Progenitor cell of endocrine pancreas (in vitro differentiated cells): ENCODE data around the gene ZBTB16. TPM values are rescaled to one million over a fixed set of nuclear protein-coding genes. Genes with fewer than 3 reads are reported as not detected.
A peak's percentile ranks its signal among the peaks of the same experiment; 100 is the strongest.

Experiments used
- DNase-seq: peaks from one replicate; pipeline ENCODE4 v3.0.0; 2021; ENCODE audit warnings: low spot score; ENCODE audit not compliant: unreplicated experiment
- H3K27ac Mint-ChIP-seq: 2 replicates; pipeline ENCODE4 v1.8.0; 2021; ENCODE audit warnings: mild to moderate bottlenecking, moderate library complexity, mixed read lengths
- H3K27me3 Mint-ChIP-seq: 2 replicates; pipeline ENCODE4 v1.8.0; 2021; ENCODE audit warnings: mixed read lengths
- H3K36me3 Mint-ChIP-seq: 2 replicates; pipeline ENCODE4 v1.8.0; 2022; ENCODE audit warnings: mixed read lengths; ENCODE audit not compliant: insufficient read depth
- H3K4me1 Mint-ChIP-seq: 2 replicates; pipeline ENCODE4 v1.8.0; 2021; ENCODE audit warnings: low read depth, mixed read lengths
- H3K4me3 Mint-ChIP-seq: 2 replicates; pipeline ENCODE4 v1.8.0; 2021; ENCODE audit warnings: low read depth, mild to moderate bottlenecking, moderate library complexity, mixed read lengths
- H3K9me3 Mint-ChIP-seq: 2 replicates; pipeline ENCODE4 v1.8.0; 2021; ENCODE audit warnings: low read depth, mixed read lengths
- total RNA-seq: library from RNA; stranded (reverse); gene quantifications from 2 replicates; pipeline ENCODE4 v1.2.1, GENCODE V29; 2021
- TF ChIP-seq, protein P1 (sequence below): fragments of 200-600 bp; sonication (generic); IDR thresholded peaks from one replicate; pipeline ENCODE4 v1.5.0; 2021; ENCODE audit warnings: antibody characterized with exemption, mild to moderate bottlenecking; ENCODE audit not compliant: unreplicated experiment

Gene ZBTB16
- total RNA-seq, 1 donor from 2014 or later, result 29.6 TPM

- no peak overlapping the region for H3K27ac Mint-ChIP-seq
- H3K4me3 Mint-ChIP-seq, result no peak overlapping the region
- DNase-seq, result no peak
- no peaks in the 10 kb centered on the region for H3K9me3 Mint-ChIP-seq
- H3K27me3 Mint-ChIP-seq, result no peaks in the 10 kb centered on the region
- peaks cover 43% of the 10 kb centered on the region for H3K4me1 Mint-ChIP-seq
- H3K36me3 Mint-ChIP-seq, result no peaks in the 10 kb centered on the region
- TF ChIP-seq, protein P1, sequence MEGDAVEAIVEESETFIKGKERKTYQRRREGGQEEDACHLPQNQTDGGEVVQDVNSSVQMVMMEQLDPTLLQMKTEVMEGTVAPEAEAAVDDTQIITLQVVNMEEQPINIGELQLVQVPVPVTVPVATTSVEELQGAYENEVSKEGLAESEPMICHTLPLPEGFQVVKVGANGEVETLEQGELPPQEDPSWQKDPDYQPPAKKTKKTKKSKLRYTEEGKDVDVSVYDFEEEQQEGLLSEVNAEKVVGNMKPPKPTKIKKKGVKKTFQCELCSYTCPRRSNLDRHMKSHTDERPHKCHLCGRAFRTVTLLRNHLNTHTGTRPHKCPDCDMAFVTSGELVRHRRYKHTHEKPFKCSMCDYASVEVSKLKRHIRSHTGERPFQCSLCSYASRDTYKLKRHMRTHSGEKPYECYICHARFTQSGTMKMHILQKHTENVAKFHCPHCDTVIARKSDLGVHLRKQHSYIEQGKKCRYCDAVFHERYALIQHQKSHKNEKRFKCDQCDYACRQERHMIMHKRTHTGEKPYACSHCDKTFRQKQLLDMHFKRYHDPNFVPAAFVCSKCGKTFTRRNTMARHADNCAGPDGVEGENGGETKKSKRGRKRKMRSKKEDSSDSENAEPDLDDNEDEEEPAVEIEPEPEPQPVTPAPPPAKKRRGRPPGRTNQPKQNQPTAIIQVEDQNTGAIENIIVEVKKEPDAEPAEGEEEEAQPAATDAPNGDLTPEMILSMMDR, result no peak
Measured at GRCh38 chr11:114232400-114233059, 173.0 kb downstream of the ZBTB16 start.

- Mint-ChIP-seq H3K27ac (peak overlapping the region; percentile 73), H3K4me1 (peaks cover 45% of the 10 kb centered on the region), H3K9me3 (no peaks in the 10 kb centered on the region), H3K27me3 (no peaks in the 10 kb centered on the region), H3K36me3 (no peaks in the 10 kb centered on the region), H3K4me3 (peak overlapping the region; percentile 38)
- no peak for DNase-seq
- TF ChIP-seq, protein P1, result no peak
Measured at GRCh38 chr11:114233755-114234154, 174.2 kb downstream of the ZBTB16 start.

- peaks cover 40% of the 10 kb centered on the region for H3K4me1 Mint-ChIP-seq
- no peak overlapping the region for H3K27ac Mint-ChIP-seq
- no peaks in the 10 kb centered on the region for H3K9me3 Mint-ChIP-seq
- no peak overlapping the region for H3K4me3 Mint-ChIP-seq
- H3K36me3 Mint-ChIP-seq, result no peaks in the 10 kb centered on the region
- H3K27me3 Mint-ChIP-seq, result no peaks in the 10 kb centered on the region
- DNase-seq, result no peak
- TF ChIP-seq, protein P1, result no peak
Measured at GRCh38 chr11:114236829-114237228, 177.3 kb downstream of the ZBTB16 start.

GRCh38 chr11:114237321-114238280, 178.1 kb downstream of the ZBTB16 start:
- no peak for DNase-seq
- Mint-ChIP-seq H3K36me3 (no peaks in the 10 kb centered on the region), H3K4me1 (peaks cover 39% of the 10 kb centered on the region), H3K27me3 (no peaks in the 10 kb centered on the region), H3K27ac (no peak overlapping the region), H3K4me3 (no peak overlapping the region), H3K9me3 (no peaks in the 10 kb centered on the region)
- TF ChIP-seq, protein P1, result no peak

DNA sequence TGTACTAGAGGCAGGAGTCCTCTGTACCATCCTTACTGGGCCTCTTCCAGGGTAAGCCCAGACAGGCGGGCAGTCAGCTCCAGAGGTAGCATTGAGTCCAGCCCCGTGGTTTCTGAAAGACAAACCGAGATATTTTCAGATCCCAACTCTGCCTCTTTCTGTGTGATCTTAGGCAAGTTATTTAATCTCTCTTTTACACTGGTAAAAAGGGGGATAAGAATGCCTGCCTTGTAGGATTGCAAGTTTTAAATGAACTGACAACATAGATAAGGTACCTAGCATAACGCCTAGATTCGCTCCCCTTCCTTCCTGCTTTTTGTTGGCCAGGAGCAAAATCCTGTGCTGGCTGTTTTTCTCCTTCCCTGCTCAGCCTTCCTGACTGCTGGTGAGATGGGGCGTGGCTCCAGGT, 180.2 kb downstream of the ZBTB16 start:
- Mint-ChIP-seq H3K4me3 (no peak overlapping the region), H3K27ac (peak overlapping the region; percentile 2), H3K27me3 (no peaks in the 10 kb centered on the region), H3K9me3 (no peaks in the 10 kb centered on the region), H3K4me1 (peaks cover 27% of the 10 kb centered on the region), H3K36me3 (no peaks in the 10 kb centered on the region)
- TF ChIP-seq, protein P1, result no peak
- DNase-seq, result no peak
